SK-N-SH (cell line): ENCODE measurements around the gene OR5T2. TPM values are rescaled to one million over a fixed set of nuclear protein-coding genes. Genes with fewer than 3 reads are reported as not detected.

ENCODE experiments used
- CTCF ChIA-PET: fragments of 300-600, 350-600 bp; formaldehyde crosslinking; extraction: SDS; loops from one replicate; lab custom pipeline; 2021; lab: Yijun Ruan, JAX
- POLR2A ChIA-PET: fragments of 350-600 bp; sonication (Branson Sonifier 250); formaldehyde crosslinking; extraction: SDS; loops from one replicate; lab custom pipeline; 2020; ENCODE audit warnings: antibody characterized with exemption, inconsistent platforms; lab: Yijun Ruan, JAX
- DNase-seq: peaks from one replicate; pipeline ENCODE4 v3.0.0; 2012
- H2AFZ ChIP-seq: fragments of 200-600 bp; sonication (generic); 2 replicates; pipeline ENCODE4 v1.8.1; 2016; ENCODE audit warnings: antibody characterized with exemption, mild to moderate bottlenecking, low read depth
- H3F3A ChIP-seq: fragments of 200-600 bp; sonication (generic); replicated peaks from 2 replicates; pipeline ENCODE3; 2016; ENCODE audit warnings: antibody characterized with exemption, mild to moderate bottlenecking; ENCODE audit not compliant: insufficient read depth
- H3K27ac ChIP-seq, 2 experiments: fragments of 200-500 bp in 1 of 2; fragments of 200-600 bp in 1 of 2; sonication (Bioruptor generic) in 1 of 2; sonication (generic), shearing (Covaris generic) in 1 of 2; 2 replicates each; pipeline versions ENCODE4 v1.5.1 to v1.6.1; 2014 to 2016; ENCODE audit warnings: low read depth in 2 of 2, inconsistent platforms in 1 of 2, low read length in 1 of 2, mild to moderate bottlenecking in 1 of 2, mixed read lengths in 1 of 2
- H3K27me3 ChIP-seq: fragments of 200-600 bp; sonication (generic), shearing (Covaris generic); 2 replicates; pipeline ENCODE4 v1.6.1; 2016; ENCODE audit warnings: mixed run types; ENCODE audit not compliant: insufficient read depth
- H3K36me3 ChIP-seq, 2 experiments: fragments of 200-500 bp in 1 of 2; fragments of 200-600 bp in 1 of 2; sonication (Bioruptor generic) in 1 of 2; sonication (generic) in 1 of 2; replicated peaks in 1 of 2; 2 replicates each; pipeline versions ENCODE3 to v1.5.1; 2014 to 2016; ENCODE audit warnings: low read length in 1 of 2, mild to moderate bottlenecking in 1 of 2; ENCODE audit not compliant: insufficient read depth in 2 of 2, control insufficient read depth in 1 of 2
- H3K4me1 ChIP-seq, 2 experiments: fragments of 200-500 bp in 1 of 2; fragments of 200-600 bp in 1 of 2; sonication (Bioruptor generic) in 1 of 2; sonication (generic), shearing (Covaris generic) in 1 of 2; 2 replicates each; pipeline versions ENCODE4 v1.5.1 to v1.6.1; 2014 to 2016; ENCODE audit warnings: low read depth in 1 of 2, low read length in 1 of 2, mixed run types in 1 of 2; ENCODE audit not compliant: insufficient read depth in 2 of 2, control insufficient read depth in 1 of 2
- H3K4me2 ChIP-seq: fragments of 200-600 bp; sonication (generic), shearing (Covaris generic); 2 replicates; pipeline ENCODE4 v1.6.1; 2017; ENCODE audit warnings: mixed run types
- H3K4me3 ChIP-seq, 2 experiments: fragments of 200-500 bp in 1 of 2; fragments of 200-600 bp in 1 of 2; sonication (Bioruptor generic) in 1 of 2; sonication (generic), shearing (Covaris generic) in 1 of 2; 2 replicates each; pipeline versions ENCODE4 v1.5.1 to v1.8.1; 2014 to 2016; ENCODE audit warnings: low read depth in 2 of 2, inconsistent platforms in 1 of 2, low read length in 1 of 2, mild to moderate bottlenecking in 1 of 2, mixed read lengths in 1 of 2, moderate library complexity in 1 of 2
- H3K79me2 ChIP-seq: fragments of 200-600 bp; sonication (generic); 2 replicates; pipeline ENCODE4 v1.8.1; 2017; ENCODE audit warnings: mild to moderate bottlenecking; ENCODE audit not compliant: insufficient read depth
- H3K9ac ChIP-seq: fragments of 200-600 bp; sonication (generic); 2 replicates; pipeline ENCODE4 v1.6.1; 2017; ENCODE audit warnings: mixed run types
- H3K9me2 ChIP-seq: fragments of 200-600 bp; sonication (generic); 2 replicates; pipeline ENCODE4 v1.6.1; 2017; ENCODE audit warnings: mixed run types
- H3K9me3 ChIP-seq: fragments of 200-600 bp; sonication (generic); 2 replicates; pipeline ENCODE4 v1.6.1; 2017; ENCODE audit warnings: mixed run types, mild to moderate bottlenecking, moderate library complexity
- H4K20me1 ChIP-seq: fragments of 200-600 bp; sonication (generic); 2 replicates; pipeline ENCODE4 v1.6.1; 2017; ENCODE audit warnings: mild to moderate bottlenecking, mixed run types; ENCODE audit not compliant: insufficient read depth
- CHD2 ChIP-seq: fragments of 150-350 bp; IDR thresholded peaks from 2 replicates; pipeline ENCODE4 v1.6.1; 2018; ENCODE audit warnings: low read length; ENCODE audit not compliant: partially characterized antibody
- CTCF ChIP-seq: fragments of 200-600 bp; sonication (generic); IDR thresholded peaks from 2 replicates; pipeline ENCODE4 v1.6.1; 2017; ENCODE audit warnings: antibody characterized with exemption, mild to moderate bottlenecking, moderate library complexity
- ELF1 ChIP-seq: IDR thresholded peaks from 2 replicates; pipeline ENCODE4 v1.4.0; 2012
- EP300 ChIP-seq, 2 experiments: IDR thresholded peaks; 2 replicates each; pipeline versions ENCODE4 v1.4.0 to v1.6.1; 2012; ENCODE audit warnings: borderline replicate concordance in 1 of 2, low read depth in 1 of 2, low read length in 1 of 2
- FOSL2 ChIP-seq: IDR thresholded peaks from 2 replicates; pipeline ENCODE4 v1.4.0; 2012; ENCODE audit warnings: low read depth, mild to moderate bottlenecking, moderate library complexity, borderline replicate concordance
- FOXM1 ChIP-seq: IDR thresholded peaks from 2 replicates; pipeline ENCODE4 v1.4.0; 2012; ENCODE audit warnings: low read depth, mild to moderate bottlenecking
- JUND ChIP-seq: IDR thresholded peaks from 2 replicates; pipeline ENCODE4 v1.4.0; 2012
- MAX ChIP-seq: IDR thresholded peaks from 2 replicates; pipeline ENCODE4 v1.4.0; 2012; ENCODE audit warnings: low read depth
- MEF2A ChIP-seq: IDR thresholded peaks from 2 replicates; pipeline ENCODE4 v1.4.0; 2012; ENCODE audit warnings: low read depth, borderline replicate concordance
- NFIC ChIP-seq: IDR thresholded peaks from 2 replicates; pipeline ENCODE4 v1.4.0; 2012; ENCODE audit warnings: borderline replicate concordance
- PBX3 ChIP-seq: IDR thresholded peaks from 2 replicates; pipeline ENCODE4; 2012
- POLR2AphosphoS5 ChIP-seq: IDR thresholded peaks from 2 replicates; pipeline ENCODE4 v1.6.1; 2012; ENCODE audit warnings: low read depth, low read length
- RAD21 ChIP-seq: IDR thresholded peaks from 2 replicates; pipeline ENCODE4 v1.6.1; 2012; ENCODE audit warnings: mild to moderate bottlenecking, low read length
- RCOR1 ChIP-seq: fragments of 150-350 bp; IDR thresholded peaks from 2 replicates; pipeline ENCODE4 v1.6.1; 2017; ENCODE audit warnings: antibody characterized with exemption, low read length
- REST ChIP-seq: IDR thresholded peaks from 2 replicates; pipeline ENCODE4 v1.6.1; 2012; ENCODE audit warnings: mild to moderate bottlenecking, low read depth, low read length, moderate library complexity
- RFX5 ChIP-seq: IDR thresholded peaks from 2 replicates; pipeline ENCODE4 v1.6.1; 2012; ENCODE audit warnings: mild to moderate bottlenecking, improper control_type of control experiment, low read length
- RXRA ChIP-seq: IDR thresholded peaks from 2 replicates; pipeline ENCODE4 v1.4.0; 2012; ENCODE audit warnings: low read depth, mild to moderate bottlenecking, borderline replicate concordance
- TCF12 ChIP-seq: IDR thresholded peaks from 2 replicates; pipeline ENCODE4 v1.4.0; 2012
- TEAD4 ChIP-seq: IDR thresholded peaks from 2 replicates; pipeline ENCODE4 v1.4.0; 2012; ENCODE audit warnings: mild to moderate bottlenecking, borderline replicate concordance; ENCODE audit not compliant: insufficient read depth
- ZBTB33 ChIP-seq: IDR thresholded peaks from 2 replicates; pipeline ENCODE4 v1.4.0; 2012; ENCODE audit warnings: low read depth, borderline replicate concordance
- WGBS: methylation state at CpG from one replicate; pipeline ENCODE4 v1.1.6; 2017; ENCODE audit warnings: low lambda C conversion rate; 5-methylcytosine and 5-hydroxymethylcytosine counted together
- polyA plus RNA-seq, 3 experiments: library from polyadenylated mRNA; depleted of rRNA; stranded (reverse); fragments of >200 nt; gene quantifications; 2 replicates each; pipeline ENCODE4 v1.2.3, GENCODE V29; 2012

Gene OR5T2
- polyA plus RNA-seq (2012; rRNA removed): not detected in 2 replicates
- not detected in 2 replicates for polyA plus RNA-seq (2012; cell fraction: cytosol; rRNA removed)
- polyA plus RNA-seq (2012; cell fraction: nucleus; rRNA removed): not detected in 2 replicates

DNA sequence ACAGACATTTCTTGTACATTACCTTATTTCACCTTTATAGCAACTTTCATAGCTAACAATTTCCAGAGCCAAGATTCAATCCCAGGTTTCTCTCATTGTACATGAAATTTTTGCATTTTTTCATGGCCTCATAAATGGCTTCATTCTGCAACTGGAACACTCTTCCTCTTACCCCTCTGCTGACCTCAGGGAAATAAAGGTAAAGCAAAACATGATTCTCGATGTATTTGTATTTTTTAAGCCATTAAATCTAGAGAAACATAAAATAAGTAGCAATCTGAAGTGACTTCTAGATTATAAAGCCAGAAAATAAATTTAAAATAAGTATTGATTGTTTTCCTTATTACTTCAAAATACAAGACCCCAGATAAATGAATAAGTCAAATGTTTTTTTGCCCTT lies at the start of gene OR5T2:
TSS of gene OR5T2 (minus strand) at position 101 of the 400 bp plus-strand sequence. CDS start 1,193 bp downstream, outside the sequence.
- no peak within 1 kb of the TSS for H3K4me2 ChIP-seq
- H2AFZ ChIP-seq: no peak within 1 kb of the TSS
- H3K9me2 ChIP-seq: no peaks in the 10 kb centered on the region
- no peak for DNase-seq
- CTCF ChIA-PET: no interaction called here
- no peak within 1 kb of the TSS for H3K9ac ChIP-seq
- no peak within 1 kb of the TSS for H3K4me3 ChIP-seq
- H3K79me2 ChIP-seq: no peaks in the 10 kb centered on the region
- no peaks in the 10 kb centered on the region for H3K9me3 ChIP-seq
- H3K27ac ChIP-seq: no peak within 1 kb of the TSS
- WGBS: 2% methylated on average over 1 of the region's 1 CpG
- no peaks in the 10 kb centered on the region for H3K4me1 ChIP-seq
- no peak for TF ChIP-seq RAD21
- no peak for TF ChIP-seq MAX
- TF ChIP-seq FOSL2: no peak
- TF ChIP-seq ELF1: no peak
- no peak for TF ChIP-seq CTCF
- H3K36me3 ChIP-seq: no peaks in the 10 kb centered on the region
- H3K27me3 ChIP-seq: no peaks in the 10 kb centered on the region
- H4K20me1 ChIP-seq: no peaks in the 10 kb centered on the region
- POLR2A ChIA-PET: no interaction called here
- no peaks in the 10 kb centered on the region for H3F3A ChIP-seq

DNA sequence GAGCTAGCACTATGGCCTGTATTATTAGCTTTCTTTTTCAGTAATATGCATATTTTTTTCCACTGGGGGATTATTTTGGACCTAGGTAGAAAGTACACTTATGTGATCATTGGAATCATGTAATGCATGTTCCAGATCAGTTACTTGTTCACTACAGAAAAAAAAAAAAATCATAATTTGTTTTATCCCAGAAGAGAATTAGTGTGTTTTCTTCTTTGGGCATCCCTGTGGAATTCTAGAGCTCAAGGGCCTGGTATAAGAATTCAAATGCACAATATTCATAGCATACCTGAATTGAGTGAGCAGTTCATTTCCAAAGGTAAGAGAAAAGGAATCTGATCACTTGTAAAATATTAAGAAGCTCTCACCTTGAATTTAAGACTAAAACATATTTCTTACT lies 39.8 kb upstream of the OR5T2 start, which contains the start of gene OR5T1:
TSS of gene OR5T1 (plus strand) at position 301 of the 400 bp plus-strand sequence. CDS start 1,485 bp downstream, outside the sequence.
- H3K9ac ChIP-seq: no peak within 1 kb of the TSS
- CTCF ChIA-PET: interaction anchor here (0.6 kb wide), 1 partner anchor 22 kb away, joined by 4 read pairs; the partner anchor contains the start of gene OR5T3
- POLR2A ChIA-PET: no interaction called here

More for the DNA sequence above, 39.8 kb upstream of the OR5T2 start, which contains the start of gene OR5T1:
- Histone ChIP-seq H2AFZ (no peak within 1 kb of the TSS), H4K20me1 (no peaks in the 10 kb centered on the region), H3K4me2 (no peak within 1 kb of the TSS), H3K27me3 (no peaks in the 10 kb centered on the region), H3K4me1 (no peaks in the 10 kb centered on the region), H3K4me3 (no peak within 1 kb of the TSS), H3K36me3 (no peaks in the 10 kb centered on the region), H3K27ac (no peak within 1 kb of the TSS), H3K9me3 (no peaks in the 10 kb centered on the region), H3K79me2 (no peaks in the 10 kb centered on the region), H3F3A (no peaks in the 10 kb centered on the region), H3K9me2 (no peaks in the 10 kb centered on the region)
- DNase-seq: no peak
- no peak for TF ChIP-seq ZBTB33
- no peak for TF ChIP-seq MAX
- no peak for TF ChIP-seq POLR2AphosphoS5
- TF ChIP-seq FOXM1: no peak
- no peak for TF ChIP-seq TCF12
- TF ChIP-seq TEAD4: no peak
- no peak for TF ChIP-seq NFIC
- no peak for TF ChIP-seq FOSL2
- TF ChIP-seq PBX3: no peak
- TF ChIP-seq MEF2A: no peak
- no peak for TF ChIP-seq RCOR1
- TF ChIP-seq EP300 (IDR thresholded peaks at IDR 0.05; ENCODE audit: borderline replicate concordance in 1 of 2, low read depth in 1 of 2, low read length in 1 of 2): no peak
- no peak for TF ChIP-seq RXRA
- TF ChIP-seq JUND: no peak
- TF ChIP-seq CHD2: no peak
- no peak for TF ChIP-seq RAD21
- no peak for TF ChIP-seq ELF1
- no peak for TF ChIP-seq RFX5
- no peak for TF ChIP-seq REST
